NCI-H446 (cell line): ENCODE results near the gene DIP2C.
"Not testable (repeated sequence)": the region's sequence is repeated elsewhere in the genome, so short reads cannot be mapped to it uniquely, and the experiment has no call there.

ENCODE experiments used
- DNase-seq, 2 experiments: peaks; one replicate each; lab custom pipeline; 2025; lab: John Stamatoyannopoulos, UW

Gene DIP2C

GRCh38 chr10:375815-376505 lies 313.5 kb downstream of the DIP2C start:
- no peak for DNase-seq

DNA sequence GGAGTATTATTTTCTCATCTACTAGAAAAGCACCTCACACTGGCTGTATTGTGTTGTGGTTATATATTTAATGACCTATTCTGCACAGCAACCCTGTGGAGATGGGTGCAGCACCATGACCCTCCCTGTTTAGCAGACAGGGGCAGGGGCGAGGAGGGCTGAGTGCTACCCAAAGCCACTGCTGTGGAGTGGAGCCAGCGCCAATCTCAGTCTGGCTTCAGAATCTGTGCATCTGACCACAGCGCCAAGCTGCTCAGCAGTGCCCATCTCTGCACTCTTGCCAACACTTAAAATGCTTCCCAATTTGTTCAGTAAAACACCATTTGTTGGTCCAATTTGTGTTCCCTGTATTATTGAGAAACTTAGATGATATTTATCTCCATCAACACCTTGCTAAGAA lies 315.1 kb downstream of the DIP2C start:
- DNase-seq: peak in 1 of 2 experiments; percentile 5

DNA sequence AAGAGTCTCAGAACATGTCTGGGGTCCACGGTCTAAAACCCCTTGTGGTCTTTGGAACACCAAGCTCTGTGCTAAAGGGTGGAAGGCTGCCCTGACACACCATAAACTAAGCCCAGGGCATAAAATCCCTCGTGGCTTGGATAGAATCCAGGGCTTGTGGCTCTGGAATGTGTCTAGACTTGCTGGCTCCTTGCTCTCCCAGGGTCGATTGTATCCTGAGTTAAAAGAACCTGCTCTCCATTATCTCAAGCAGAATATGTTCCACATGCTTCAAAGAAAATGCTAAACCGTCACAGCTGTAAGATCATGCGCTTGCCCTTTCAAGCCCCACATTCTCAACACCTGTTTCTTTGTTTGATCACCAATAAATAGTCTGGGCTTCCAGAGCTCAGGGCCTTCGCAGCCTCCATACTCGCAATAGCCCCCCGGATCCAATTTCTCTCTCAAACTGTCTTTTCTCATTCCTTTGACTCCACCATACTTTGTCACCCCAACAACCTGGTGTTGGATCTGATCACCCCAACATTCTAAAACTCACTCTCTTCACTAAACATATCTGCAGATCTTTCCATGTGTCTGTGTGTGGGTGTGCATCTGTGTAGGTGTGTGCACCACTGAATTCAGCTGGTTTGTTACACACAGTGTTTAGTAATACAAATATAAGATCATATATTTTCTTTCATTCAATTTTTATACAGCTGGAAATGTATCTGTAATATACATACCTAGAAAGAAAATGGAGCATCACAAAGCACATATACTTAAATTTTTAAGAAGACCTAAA lies 315.8 kb downstream of the DIP2C start:
- no peak for DNase-seq

DNA sequence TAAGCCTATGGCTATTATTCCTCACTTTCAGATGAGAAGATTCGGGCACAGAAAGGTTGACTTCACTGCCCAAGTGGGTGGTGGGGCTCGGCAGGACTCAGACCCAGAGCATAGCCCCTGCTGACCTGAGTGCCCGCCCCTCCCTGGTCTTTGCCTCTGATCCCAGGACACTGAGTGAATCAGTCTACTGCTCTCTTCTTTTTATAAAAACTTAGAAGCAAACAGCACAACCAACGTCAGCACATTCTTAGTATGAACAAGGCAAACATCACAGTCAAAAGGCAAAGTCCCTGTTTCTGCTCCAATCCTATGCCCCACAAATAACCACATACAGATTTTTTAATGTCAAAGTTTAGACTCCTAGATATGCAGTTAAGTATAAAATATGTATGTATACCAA lies 316.5 kb downstream of the DIP2C start:
- no peak for DNase-seq

DNA sequence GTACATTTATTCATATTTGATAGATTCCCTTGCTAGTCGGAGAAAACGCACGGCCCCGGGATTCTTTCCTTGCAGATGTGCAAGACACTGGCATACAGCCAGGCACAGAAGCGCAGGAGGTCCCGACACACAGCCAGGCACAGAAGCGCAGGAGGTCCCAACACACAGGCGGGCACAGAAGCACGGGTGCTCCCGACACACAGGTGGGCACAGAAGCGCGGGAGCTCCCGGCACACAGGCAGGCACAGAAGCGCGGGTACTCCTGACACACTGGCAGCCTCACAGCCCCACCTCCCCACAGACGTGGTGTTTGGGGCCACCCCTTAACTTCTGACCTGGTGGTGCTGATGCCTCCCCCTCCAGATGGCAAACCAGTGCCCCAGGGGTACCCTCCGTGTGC lies 316.9 kb downstream of the DIP2C start:
- no peak for DNase-seq

GRCh38 chr10:371515-371914 lies 318.0 kb downstream of the DIP2C start:
- DNase-seq: no peak

GRCh38 chr10:370449-370825 lies 319.0 kb downstream of the DIP2C start:
- no peak for DNase-seq

DNA sequence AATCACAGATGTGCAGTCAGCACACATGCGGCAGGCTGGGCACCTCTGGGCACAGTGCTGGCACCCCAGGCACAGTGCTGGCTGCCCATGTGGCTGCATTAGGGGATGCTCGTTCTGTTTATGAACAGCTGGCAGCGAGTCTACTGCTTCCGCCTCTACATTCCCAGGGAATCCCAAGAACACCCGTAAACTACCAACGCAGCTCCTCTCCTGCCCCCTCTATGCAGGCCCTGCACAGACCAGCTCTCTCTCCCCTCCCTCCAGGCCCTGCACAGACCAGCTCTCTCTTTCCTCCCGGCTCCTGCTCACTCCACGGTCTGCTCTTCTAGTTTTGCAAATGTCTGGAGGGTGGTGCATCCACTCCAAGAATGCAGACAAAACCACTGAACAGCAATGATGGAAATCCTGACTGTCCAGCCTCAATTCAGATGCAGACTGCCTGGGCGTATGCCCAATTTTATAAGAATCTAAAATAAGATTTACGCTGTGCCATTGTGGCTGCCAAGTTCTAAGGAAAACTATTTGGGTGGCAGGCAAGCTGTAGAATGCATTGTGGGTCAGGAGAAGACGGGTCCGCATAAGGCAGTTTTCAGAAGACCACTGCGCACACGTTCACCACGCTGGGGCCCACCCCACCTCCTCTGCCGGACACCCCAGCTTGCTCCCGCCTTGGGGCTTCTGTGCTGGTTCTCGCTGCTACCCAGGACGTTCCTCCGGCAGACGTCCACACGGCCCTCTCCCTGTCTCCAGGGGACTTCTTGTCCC lies 319.6 kb downstream of the DIP2C start:
- DNase-seq: no peak

DNA sequence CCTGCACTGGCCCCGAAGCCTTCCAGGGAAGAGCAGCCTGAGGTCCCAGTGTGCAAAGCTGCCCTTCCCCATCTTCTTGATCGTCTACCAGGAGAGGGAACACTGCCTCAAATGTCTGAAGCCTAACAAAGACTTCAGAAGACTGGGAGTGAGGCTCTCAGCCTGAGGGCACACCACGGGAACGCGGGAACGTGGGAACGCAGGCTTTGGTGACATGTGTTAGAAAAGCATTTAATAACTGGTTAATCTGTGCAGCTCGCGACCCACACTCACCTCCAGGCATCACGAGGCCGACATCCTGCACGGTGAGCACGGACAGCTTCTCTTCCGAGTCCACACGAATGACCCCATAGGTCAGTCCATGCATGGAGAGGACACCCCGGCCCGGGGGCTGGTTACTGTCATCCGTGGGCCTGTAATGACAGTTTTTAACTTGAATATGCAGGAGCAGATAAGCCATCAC lies 320.2 kb downstream of the DIP2C start:
- DNase-seq: no peak

GRCh38 chr10:368579-369220 lies 320.8 kb downstream of the DIP2C start:
- DNase-seq: no peak

GRCh38 chr10:368107-368506 lies 321.4 kb downstream of the DIP2C start:
- not testable (repeated sequence) for DNase-seq

- no peak for DNase-seq
Observed at GRCh38 chr10:367636-368035, 321.8 kb downstream of the DIP2C start.

- no peak for DNase-seq
Observed at GRCh38 chr10:366186-366585, 323.3 kb downstream of the DIP2C start.

GRCh38 chr10:364267-364775 lies 325.1 kb downstream of the DIP2C start:
- DNase-seq: no peak

DNA sequence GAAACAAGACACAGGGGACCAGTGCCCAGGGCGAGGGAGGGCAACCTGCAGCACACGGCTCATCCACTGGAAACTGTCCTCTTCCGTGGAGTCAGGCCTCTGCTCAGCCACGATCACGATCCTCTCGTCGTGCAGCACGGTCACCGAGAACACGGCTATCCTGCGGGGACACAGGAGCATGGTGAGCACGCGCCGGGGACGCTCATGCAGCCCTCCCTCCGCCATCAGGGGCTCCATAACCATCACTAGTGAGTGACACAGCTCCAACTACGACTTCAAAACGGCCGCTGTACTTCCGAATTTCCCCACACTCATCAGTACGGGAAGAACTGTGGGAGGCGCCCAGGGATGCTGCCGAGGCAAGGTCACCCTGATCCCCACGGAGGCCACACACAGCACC lies 326.3 kb downstream of the DIP2C start:
- no peak for DNase-seq

DNA sequence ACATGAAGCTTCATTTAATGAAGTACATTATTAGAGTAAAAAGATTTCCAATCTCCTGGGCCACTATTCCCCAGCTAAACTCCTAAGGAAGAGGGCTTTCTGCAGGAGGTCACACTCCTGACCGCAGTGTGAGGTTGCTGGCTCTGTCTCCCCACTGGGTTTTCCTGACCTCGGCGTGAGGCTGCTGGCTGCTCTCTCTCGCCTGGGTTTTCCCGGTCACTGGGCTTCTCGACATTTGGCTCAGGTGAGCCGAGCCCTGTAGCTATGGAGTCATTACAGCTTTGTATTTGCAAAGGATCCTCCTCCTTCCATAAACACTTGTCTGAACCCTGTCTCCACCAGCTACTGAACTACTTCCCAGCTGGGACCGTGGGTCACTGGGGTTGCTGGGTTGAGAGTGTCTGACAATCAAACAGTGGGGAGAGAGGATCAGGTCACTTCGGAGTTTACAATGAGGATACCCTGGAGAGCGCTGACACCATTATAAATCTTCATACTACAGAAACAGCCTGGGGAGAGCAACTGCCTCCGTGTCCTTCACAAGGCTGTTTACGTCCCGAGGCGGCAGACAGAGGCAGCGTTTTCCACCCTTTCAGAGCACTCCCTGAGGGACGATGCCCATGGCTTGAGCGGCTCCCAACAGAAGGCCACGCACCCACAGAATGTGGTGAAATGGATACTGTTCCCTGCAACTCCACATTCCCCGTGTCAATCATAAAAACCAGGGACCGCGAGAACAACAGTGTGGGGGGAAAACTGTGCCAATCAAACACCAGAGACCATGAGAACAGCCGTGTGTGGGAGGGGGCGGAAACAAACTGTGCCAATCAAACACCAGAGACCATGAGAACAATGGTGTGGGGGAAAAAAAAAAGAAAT lies 328.0 kb downstream of the DIP2C start:
- no peak for DNase-seq

DNA sequence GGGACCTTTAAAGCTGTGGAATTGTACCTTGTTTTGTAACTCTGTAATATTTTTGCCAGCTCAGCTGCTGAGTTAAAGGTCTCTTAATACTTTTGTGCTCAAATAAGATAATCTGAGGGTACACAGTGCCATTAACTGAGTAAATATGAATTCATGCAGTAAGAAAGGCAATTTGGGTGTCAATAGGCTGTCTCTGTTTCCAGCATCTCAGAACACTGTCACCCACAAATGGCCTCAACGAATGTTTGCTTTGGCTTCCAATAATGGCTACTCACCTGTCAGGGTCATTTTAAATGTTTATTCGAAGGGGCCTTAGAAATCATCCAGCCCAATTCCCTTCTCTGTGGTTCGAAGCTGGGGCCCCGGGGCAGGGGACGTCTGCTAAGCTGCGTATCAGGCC lies 328.8 kb downstream of the DIP2C start:
- no peak for DNase-seq

DNA sequence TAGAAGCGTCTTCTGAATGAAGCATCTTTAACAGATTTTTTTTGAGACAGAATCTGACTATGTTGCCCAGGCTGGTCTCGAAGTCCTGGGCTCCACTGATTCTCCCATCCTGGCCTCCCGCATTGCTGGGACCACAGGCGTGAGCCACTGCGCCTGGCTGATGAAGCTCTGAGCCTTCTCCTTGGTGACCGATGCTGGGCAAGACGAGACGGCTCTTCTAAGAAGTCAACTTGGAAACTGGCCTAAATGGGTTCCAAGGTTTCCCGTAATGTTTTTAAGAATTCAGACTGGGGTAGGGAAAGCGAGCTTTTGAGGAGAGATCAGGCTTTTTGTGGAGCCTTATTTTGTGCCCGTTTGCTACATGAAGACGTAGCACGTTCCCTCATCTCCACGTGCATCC lies 329.7 kb downstream of the DIP2C start:
- DNase-seq: no peak

DNA sequence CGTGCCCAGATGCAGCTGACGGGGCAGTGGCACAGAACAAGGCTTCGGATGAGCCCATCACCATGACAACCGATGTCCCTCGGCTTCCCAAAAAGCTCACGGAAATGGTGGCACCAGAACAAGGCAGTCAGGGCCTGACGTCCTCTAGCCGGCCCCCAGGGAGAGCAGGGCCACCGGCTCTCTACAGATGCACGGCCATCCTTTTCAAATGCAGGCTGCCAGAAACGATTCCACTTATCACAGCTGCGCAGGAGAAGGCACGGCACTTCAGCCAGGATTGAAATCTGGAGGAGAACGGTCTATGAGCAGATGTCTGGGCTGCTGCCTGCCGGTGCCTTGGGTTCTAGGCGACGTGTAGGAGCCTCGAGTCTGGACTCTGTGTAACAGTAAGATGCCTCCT lies 330.4 kb downstream of the DIP2C start:
- DNase-seq: no peak

- DNase-seq: no peak
Observed at GRCh38 chr10:357201-357950, 332.1 kb downstream of the DIP2C start.
